ENCODE data around the gene TTL.
A peak's percentile ranks its signal among the peaks of the same experiment; 100 is the strongest.
"Not testable (repeated sequence)": the region's sequence is repeated elsewhere in the genome, so short reads cannot be mapped to it uniquely, and the experiment has no call there.

The TTL gene

DNA sequence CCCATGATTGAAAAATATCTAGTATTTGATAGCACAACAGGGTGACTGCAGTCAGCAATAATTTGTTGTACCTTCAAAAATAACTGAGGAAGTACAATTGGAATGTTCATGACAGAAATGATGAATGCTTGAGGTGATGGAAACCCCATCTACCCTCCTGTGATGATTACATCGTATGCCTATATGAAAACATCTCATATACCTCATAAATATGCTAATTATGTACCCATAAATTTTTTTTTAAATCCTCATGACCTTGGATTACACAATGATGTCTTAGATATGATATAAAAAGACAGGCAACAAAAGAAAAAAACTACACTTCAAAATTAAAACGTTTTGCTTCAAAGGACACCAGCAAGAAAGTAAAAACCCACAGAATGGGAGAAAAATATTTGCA is 59.0 kb downstream of the TTL start:
- Histone ChIP-seq H3K9me3 (ENCODE audit: control insufficient read depth in 2 of 2, low read length in 2 of 2) (no peaks in the 10 kb centered on the region), H3K4me1 (ENCODE audit: control insufficient read depth in 2 of 2, insufficient read depth in 2 of 2, low read length in 2 of 2) (peaks cover 10 to 13% of the 10 kb centered on the region in 2 donors), H3K4me3 (ENCODE audit: low read length in 2 of 2) (peak overlapping the region in 1 of 2 donors; percentile 95), H3K36me3 (ENCODE audit: control insufficient read depth in 2 of 2, insufficient read depth in 2 of 2, low read length in 2 of 2) (no peaks in the 10 kb centered on the region), H3K27me3 (ENCODE audit: control insufficient read depth in 2 of 2, insufficient read depth in 2 of 2, low read length in 2 of 2) (no peaks in the 10 kb centered on the region), H3K9ac (ENCODE audit: low read depth in 1 of 2, low read length in 2 of 2) (no peak overlapping the region), H3K27ac (ENCODE audit: low read depth in 2 of 2, low read length in 2 of 2) (peak overlapping the region in 1 of 2 donors; percentile 88)

DNA sequence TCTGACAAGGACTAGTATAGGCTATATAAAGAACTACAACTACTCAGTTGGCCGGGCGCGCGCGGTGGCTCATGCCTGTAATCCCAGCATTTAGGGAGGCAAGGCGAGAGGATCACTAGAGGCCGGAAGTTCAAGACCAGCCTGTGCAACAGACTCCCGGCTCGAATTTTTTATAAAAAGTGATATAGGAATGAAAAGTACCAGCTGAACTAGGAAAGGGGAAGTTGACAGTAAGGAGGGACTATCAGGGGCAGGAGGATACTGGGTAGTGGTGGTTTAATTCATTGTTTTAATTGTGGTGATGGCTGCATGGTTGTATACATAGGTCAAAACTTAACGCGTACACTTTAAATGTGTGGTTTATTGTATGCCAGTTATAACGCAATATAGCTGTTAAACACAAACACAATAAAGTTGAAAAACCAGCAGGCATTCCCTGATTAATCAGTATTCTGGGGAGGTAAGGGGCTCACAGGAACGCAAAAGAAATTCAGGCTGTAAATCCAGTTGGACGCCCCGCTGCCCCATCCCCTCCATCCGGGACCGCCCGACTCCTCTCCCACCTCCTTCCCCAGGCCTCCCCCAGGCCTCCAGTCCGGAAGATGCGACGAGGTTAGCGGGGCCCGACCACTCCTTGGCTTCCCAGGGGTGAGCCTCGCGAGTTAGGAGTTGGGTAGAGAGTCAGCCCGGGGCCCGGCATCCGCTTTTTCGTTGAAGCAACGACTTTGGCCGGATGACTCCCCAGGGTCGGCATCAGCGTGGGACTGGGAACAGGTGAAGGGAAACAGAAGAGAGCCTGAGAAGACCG is 59.6 kb downstream of the TTL start:
- Histone ChIP-seq H3K36me3 (ENCODE audit: control insufficient read depth in 2 of 2, insufficient read depth in 2 of 2, low read length in 2 of 2) (peaks cover 0 to 3% of the 10 kb centered on the region in 2 donors), H3K4me3 (ENCODE audit: low read length in 2 of 2) (peak overlapping the region; percentile 87 to 95), H3K9ac (ENCODE audit: low read depth in 1 of 2, low read length in 2 of 2) (peak overlapping the region; percentile 69 to 85), H3K27me3 (ENCODE audit: control insufficient read depth in 2 of 2, insufficient read depth in 2 of 2, low read length in 2 of 2) (no peaks in the 10 kb centered on the region), H3K27ac (ENCODE audit: low read depth in 2 of 2, low read length in 2 of 2) (peak overlapping the region; percentile 79 to 88), H3K9me3 (ENCODE audit: control insufficient read depth in 2 of 2, low read length in 2 of 2) (no peaks in the 10 kb centered on the region), H3K4me1 (ENCODE audit: control insufficient read depth in 2 of 2, insufficient read depth in 2 of 2, low read length in 2 of 2) (peaks cover 10 to 13% of the 10 kb centered on the region in 2 donors)

DNA sequence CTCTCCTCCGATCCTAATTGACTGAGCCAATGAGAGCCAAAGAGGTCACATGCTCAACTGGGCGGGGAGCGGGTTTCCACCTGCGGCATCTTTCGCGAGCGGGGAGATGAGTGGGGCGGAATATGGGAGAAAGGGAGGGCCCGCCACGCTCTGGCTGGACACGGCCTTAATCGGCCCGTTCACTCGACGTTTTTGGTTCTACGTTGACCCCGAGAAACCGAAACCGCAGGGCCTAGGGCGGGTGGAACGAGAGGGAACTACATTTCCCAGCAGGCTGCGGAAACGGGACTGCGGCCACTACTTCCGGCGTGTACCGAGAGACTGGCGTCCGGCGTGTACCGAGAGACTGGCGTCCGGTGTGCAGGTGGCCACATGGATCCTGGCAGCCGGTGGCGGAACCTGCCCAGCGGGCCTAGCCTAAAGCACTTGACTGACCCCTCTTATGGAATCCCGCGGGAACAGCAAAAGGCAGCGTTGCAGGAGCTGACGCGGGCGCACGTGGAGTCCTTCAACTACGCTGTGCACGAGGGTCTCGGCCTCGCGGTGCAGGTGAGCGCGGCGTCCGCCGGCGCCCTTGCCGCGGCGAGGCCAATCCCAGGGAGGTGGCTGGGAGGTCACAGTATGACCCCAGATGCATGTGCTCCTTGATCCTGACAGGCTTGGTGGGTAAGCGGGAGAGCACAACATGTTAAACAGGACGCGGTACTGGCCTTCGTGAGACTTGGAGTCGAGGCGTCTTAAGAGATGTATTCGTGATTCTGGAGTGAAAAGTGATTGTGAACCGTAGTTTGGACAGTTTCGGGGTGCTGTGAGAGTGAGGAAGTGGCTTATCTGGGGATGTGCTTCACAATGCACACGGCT is 60.4 kb downstream of the TTL start, which contains the start of gene POLR1B:
Gene POLR1B, plus strand, starts transcription at position 343 of the 861 bp plus-strand sequence. Its CDS starts 30 bp downstream, at position 373.
- Histone ChIP-seq H3K9ac (ENCODE audit: low read depth in 1 of 2, low read length in 2 of 2) (peak within 1 kb of the TSS; percentile 69 to 85), H3K27me3 (ENCODE audit: control insufficient read depth in 2 of 2, insufficient read depth in 2 of 2, low read length in 2 of 2) (no peaks in the 10 kb centered on the region), H3K36me3 (ENCODE audit: control insufficient read depth in 2 of 2, insufficient read depth in 2 of 2, low read length in 2 of 2) (peaks cover 3 to 10% of the 10 kb centered on the region in 2 donors), H3K4me3 (ENCODE audit: low read length in 2 of 2) (peak within 1 kb of the TSS; percentile 87 to 95), H3K27ac (ENCODE audit: low read depth in 2 of 2, low read length in 2 of 2) (peak within 1 kb of the TSS; percentile 79 to 88), H3K4me1 (ENCODE audit: control insufficient read depth in 2 of 2, insufficient read depth in 2 of 2, low read length in 2 of 2) (peaks cover 10 to 13% of the 10 kb centered on the region in 2 donors), H3K9me3 (ENCODE audit: control insufficient read depth in 2 of 2, low read length in 2 of 2) (no peaks in the 10 kb centered on the region)

DNA sequence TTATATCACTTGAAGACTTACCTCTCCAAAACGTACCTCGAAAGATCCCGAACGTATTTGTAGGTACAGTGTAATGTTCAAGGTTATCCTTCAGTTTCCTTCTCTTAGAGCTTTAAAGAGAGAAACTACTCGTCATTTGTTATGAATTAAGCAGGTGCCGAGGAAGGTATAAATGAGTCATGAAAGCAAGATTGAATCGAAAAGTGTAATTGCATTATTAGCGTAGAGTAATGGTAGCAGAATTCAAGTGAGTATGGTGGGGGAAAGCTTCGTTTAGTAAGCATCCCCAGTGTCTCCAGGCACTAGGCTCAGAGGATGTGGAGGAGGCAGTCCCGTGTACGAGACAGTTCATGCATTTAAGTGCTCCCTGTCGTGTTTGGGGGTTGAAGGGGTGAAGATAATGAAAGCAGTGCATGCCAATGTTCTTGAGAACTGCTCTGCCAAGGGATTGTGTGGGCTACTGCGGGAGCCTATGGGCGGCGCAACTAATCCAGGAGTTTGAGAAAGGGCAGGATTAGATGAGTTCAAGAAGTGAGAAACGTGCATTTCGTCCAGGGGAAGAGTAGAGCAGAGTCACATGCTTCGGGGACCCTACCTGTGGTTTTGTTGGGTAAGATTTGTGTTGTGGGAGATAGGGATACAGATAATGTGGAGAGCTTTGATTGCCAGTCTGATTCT is 61.2 kb downstream of the TTL start:
- peak overlapping the region; percentile 69 to 85 for H3K9ac ChIP-seq (ENCODE audit: low read depth in 1 of 2, low read length in 2 of 2)
- peak overlapping the region; percentile 87 to 95 for H3K4me3 ChIP-seq (ENCODE audit: low read length in 2 of 2)
- H3K9me3 ChIP-seq (ENCODE audit: control insufficient read depth in 2 of 2, low read length in 2 of 2): no peaks in the 10 kb centered on the region
- H3K27me3 ChIP-seq (ENCODE audit: control insufficient read depth in 2 of 2, insufficient read depth in 2 of 2, low read length in 2 of 2): no peaks in the 10 kb centered on the region
- no peak overlapping the region for H3K27ac ChIP-seq (ENCODE audit: low read depth in 2 of 2, low read length in 2 of 2)
- H3K4me1 ChIP-seq (ENCODE audit: control insufficient read depth in 2 of 2, insufficient read depth in 2 of 2, low read length in 2 of 2): peaks cover 10 to 13% of the 10 kb centered on the region in 2 donors
- H3K36me3 ChIP-seq (ENCODE audit: control insufficient read depth in 2 of 2, insufficient read depth in 2 of 2, low read length in 2 of 2): peaks cover 10 to 18% of the 10 kb centered on the region in 2 donors

DNA sequence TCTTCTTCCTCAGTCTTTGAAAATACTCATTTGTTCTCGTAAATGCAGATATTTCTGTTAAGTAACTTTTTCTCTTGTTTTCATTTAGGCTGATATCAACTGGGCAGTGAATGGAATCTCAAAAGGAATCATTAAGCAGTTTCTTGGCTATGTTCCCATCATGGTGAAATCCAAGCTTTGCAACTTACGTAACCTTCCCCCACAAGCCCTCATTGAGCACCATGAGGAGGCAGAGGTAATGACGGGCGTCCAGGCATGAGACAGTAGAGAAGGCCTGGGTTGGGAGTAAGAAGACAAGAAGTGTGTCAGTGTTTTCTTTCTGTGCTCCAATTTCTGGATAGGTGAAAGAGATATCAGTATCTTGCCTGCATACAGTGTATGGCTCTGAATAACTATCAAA is 65.4 kb downstream of the TTL start:
- no peaks in the 10 kb centered on the region for H3K9me3 ChIP-seq (ENCODE audit: control insufficient read depth in 2 of 2, low read length in 2 of 2)
- H3K9ac ChIP-seq (ENCODE audit: low read depth in 1 of 2, low read length in 2 of 2): no peak overlapping the region
- peaks cover 6 to 7% of the 10 kb centered on the region in 2 donors for H3K4me1 ChIP-seq (ENCODE audit: control insufficient read depth in 2 of 2, insufficient read depth in 2 of 2, low read length in 2 of 2)
- no peaks in the 10 kb centered on the region for H3K27me3 ChIP-seq (ENCODE audit: control insufficient read depth in 2 of 2, insufficient read depth in 2 of 2, low read length in 2 of 2)
- H3K4me3 ChIP-seq (ENCODE audit: low read length in 2 of 2): no peak overlapping the region
- H3K36me3 ChIP-seq (ENCODE audit: control insufficient read depth in 2 of 2, insufficient read depth in 2 of 2, low read length in 2 of 2): peaks cover 39 to 49% of the 10 kb centered on the region in 2 donors
- H3K27ac ChIP-seq (ENCODE audit: low read depth in 2 of 2, low read length in 2 of 2): no peak overlapping the region

DNA sequence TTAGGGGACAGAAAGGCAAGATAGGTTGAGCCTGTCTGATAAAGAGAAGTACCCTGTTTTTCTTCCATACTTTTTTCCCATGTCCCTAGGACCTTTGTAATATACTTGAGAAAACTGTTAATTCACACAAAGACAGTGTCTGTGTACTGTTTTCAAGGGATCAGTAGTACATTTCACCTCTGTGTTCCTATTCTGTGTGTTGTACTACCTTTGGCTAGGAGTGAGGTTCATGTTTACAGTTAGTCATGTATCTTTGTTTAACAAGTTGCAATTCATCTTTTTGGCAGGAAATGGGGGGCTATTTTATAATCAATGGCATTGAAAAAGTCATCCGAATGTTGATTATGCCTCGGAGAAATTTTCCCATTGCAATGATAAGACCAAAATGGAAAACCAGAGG is 67.0 kb downstream of the TTL start:
- Histone ChIP-seq H3K9me3 (ENCODE audit: control insufficient read depth in 2 of 2, low read length in 2 of 2) (no peaks in the 10 kb centered on the region), H3K27me3 (ENCODE audit: control insufficient read depth in 2 of 2, insufficient read depth in 2 of 2, low read length in 2 of 2) (no peaks in the 10 kb centered on the region), H3K9ac (ENCODE audit: low read depth in 1 of 2, low read length in 2 of 2) (no peak overlapping the region), H3K27ac (ENCODE audit: low read depth in 2 of 2, low read length in 2 of 2) (no peak overlapping the region), H3K4me1 (ENCODE audit: control insufficient read depth in 2 of 2, insufficient read depth in 2 of 2, low read length in 2 of 2) (no peaks in the 10 kb centered on the region), H3K4me3 (ENCODE audit: low read length in 2 of 2) (no peak overlapping the region), H3K36me3 (ENCODE audit: control insufficient read depth in 2 of 2, insufficient read depth in 2 of 2, low read length in 2 of 2) (peaks cover 53 to 61% of the 10 kb centered on the region in 2 donors)

DNA sequence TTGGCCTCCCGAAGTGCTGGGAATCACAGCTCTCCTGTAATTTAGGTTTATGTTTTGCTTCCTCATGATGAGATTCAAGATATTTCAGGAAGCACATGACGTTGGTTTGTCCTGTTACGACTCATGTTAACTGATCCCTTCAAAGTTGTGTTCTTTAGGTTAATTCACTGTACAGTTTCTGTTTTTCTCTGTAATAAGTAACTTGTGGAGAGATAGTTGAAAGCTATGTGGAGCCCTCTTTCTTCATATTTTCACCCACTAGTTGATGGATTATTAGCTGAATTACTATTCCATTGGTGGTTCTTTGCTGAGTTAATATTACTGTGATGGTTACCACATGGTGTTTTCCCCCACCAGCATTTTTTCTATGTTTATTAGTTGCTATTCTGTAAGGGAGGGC is 84.1 kb downstream of the TTL start:
- Histone ChIP-seq H3K4me3 (ENCODE audit: low read length in 2 of 2) (no peak overlapping the region), H3K27ac (ENCODE audit: low read depth in 2 of 2, low read length in 2 of 2) (no peak overlapping the region), H3K9ac (ENCODE audit: low read depth in 1 of 2, low read length in 2 of 2) (no peak overlapping the region), H3K36me3 (ENCODE audit: control insufficient read depth in 2 of 2, insufficient read depth in 2 of 2, low read length in 2 of 2) (peaks cover 45 to 70% of the 10 kb centered on the region in 2 donors), H3K9me3 (ENCODE audit: control insufficient read depth in 2 of 2, low read length in 2 of 2) (no peaks in the 10 kb centered on the region), H3K4me1 (ENCODE audit: control insufficient read depth in 2 of 2, insufficient read depth in 2 of 2, low read length in 2 of 2) (no peaks in the 10 kb centered on the region), H3K27me3 (ENCODE audit: control insufficient read depth in 2 of 2, insufficient read depth in 2 of 2, low read length in 2 of 2) (no peaks in the 10 kb centered on the region)

DNA sequence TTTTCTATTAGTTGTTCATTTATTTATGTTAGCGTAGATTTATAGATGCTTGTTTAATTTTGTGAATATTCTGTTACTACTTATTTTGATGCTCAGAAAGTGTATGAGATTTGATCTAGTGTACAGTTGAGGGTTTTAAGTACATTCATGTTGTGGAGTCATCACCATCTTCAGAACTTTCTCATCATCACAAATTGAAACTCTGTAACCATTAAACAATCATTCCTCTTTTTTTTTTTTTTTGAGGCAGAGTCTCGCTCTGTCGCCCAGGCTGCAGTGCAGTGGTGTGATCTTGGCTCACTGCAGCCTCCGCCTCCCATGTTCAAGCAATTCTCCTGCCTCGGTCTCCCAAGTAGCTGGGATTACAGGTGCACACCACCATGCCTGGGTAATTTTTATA is 84.6 kb downstream of the TTL start:
- H3K27ac ChIP-seq (ENCODE audit: low read depth in 2 of 2, low read length in 2 of 2); H3K27me3 ChIP-seq (ENCODE audit: control insufficient read depth in 2 of 2, insufficient read depth in 2 of 2, low read length in 2 of 2); H3K9me3 ChIP-seq (ENCODE audit: control insufficient read depth in 2 of 2, low read length in 2 of 2); H3K9ac ChIP-seq (ENCODE audit: low read depth in 1 of 2, low read length in 2 of 2); H3K4me3 ChIP-seq (ENCODE audit: low read length in 2 of 2); H3K4me1 ChIP-seq (ENCODE audit: control insufficient read depth in 2 of 2, insufficient read depth in 2 of 2, low read length in 2 of 2): not testable (repeated sequence)
- peaks cover 46 to 70% of the 10 kb centered on the region in 2 donors for H3K36me3 ChIP-seq (ENCODE audit: control insufficient read depth in 2 of 2, insufficient read depth in 2 of 2, low read length in 2 of 2)

DNA sequence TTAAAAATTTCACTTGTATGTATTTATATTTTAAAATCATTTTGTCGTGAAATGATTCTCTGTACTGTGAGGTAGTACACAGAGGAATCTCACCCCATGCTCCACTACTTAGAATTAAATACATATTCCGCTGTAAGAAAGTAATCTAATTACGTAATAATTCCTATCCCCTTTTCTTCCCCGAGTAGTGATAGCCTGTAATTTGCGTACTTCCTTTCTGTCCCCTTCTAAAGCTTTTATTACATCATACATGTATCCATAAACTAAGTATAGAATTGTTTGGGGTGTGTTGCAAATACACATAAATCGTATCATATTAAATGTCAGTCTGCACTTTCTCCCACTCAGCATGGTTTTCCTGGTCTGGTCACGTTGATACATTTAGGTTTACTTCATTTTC is 90.0 kb downstream of the TTL start:
- Histone ChIP-seq H3K4me1 (ENCODE audit: control insufficient read depth in 2 of 2, insufficient read depth in 2 of 2, low read length in 2 of 2) (no peaks in the 10 kb centered on the region), H3K9ac (ENCODE audit: low read depth in 1 of 2, low read length in 2 of 2) (no peak overlapping the region), H3K27me3 (ENCODE audit: control insufficient read depth in 2 of 2, insufficient read depth in 2 of 2, low read length in 2 of 2) (no peaks in the 10 kb centered on the region), H3K9me3 (ENCODE audit: control insufficient read depth in 2 of 2, low read length in 2 of 2) (no peaks in the 10 kb centered on the region), H3K36me3 (ENCODE audit: control insufficient read depth in 2 of 2, insufficient read depth in 2 of 2, low read length in 2 of 2) (peaks cover 66 to 73% of the 10 kb centered on the region in 2 donors), H3K27ac (ENCODE audit: low read depth in 2 of 2, low read length in 2 of 2) (no peak overlapping the region), H3K4me3 (ENCODE audit: low read length in 2 of 2) (no peak overlapping the region)

All from mucosa of rectum (tissue), 2 donors.